ENCODE data around the gene LNX2. TPM values are rescaled to one million over a fixed set of nuclear protein-coding genes. Genes with fewer than 3 reads are reported as not detected.

Gene LNX2
- polyA plus RNA-seq, 1 donor (not counting 4 experiments of a cell fraction or from before 2014, with no cell fraction given) = 17.0 TPM

DNA sequence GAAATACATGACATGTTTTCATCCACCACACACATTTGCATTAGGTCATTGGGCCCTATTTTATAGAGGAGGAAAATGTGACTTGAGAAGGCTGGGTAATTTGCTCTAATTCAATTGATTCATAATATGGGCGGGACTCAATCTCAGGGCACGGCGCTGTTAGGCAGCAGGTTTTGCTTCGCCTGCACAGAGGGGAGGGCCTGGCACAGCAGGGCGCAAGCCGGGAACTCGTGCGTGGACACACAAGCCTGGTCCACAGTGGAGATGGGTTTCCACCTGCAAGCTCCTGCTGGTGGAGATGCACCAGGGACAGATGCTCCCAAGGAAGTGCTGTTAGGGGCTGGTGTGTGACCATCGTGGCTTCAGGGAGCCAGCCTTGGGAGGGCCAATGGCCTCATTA is 111.5 kb downstream of the LNX2 start:
- H3K4me2 ChIP-seq (ENCODE audit: control insufficient read depth, extremely low read depth, insufficient read depth, low read depth, low read length) = no peak overlapping the region
- dilution Hi-C loops (cut with MboI; ENCODE audit: extremely low pct_ligation_motif_present, low sequenced_read_pairs) = no loop called here

DNA sequence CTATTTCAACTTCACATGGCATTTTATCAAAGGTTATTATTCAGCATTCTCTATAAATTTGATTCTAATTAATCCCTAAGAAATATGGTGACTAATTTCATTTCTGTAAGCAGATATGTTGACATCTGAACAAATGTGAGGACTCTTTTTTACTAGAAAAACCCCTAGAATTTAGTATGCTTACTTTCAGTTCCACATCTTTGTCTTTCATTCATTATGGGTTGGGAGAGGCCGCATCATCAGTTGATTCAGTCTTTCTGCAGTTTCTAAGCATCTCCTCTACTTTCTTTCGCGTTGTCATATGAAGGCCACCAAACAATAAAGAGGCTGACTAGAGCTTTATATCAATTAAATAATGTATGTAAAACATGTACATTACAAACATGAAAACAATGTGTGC is 114.5 kb downstream of the LNX2 start:
- no peaks in the 10 kb centered on the region for H4K20me1 ChIP-seq (ENCODE audit: control insufficient read depth, extremely low read depth, insufficient read depth, low read length)
- no peaks in the 10 kb centered on the region for H3K79me2 ChIP-seq (ENCODE audit: control insufficient read depth, insufficient read depth, low read length)
- H2AFZ ChIP-seq (ENCODE audit: control insufficient read depth, low read length) = no peak overlapping the region
- H3K4me1 ChIP-seq (ENCODE audit: control insufficient read depth, extremely low read depth, insufficient read depth, low read length) = no peaks in the 10 kb centered on the region
- dilution Hi-C loops (cut with MboI; ENCODE audit: extremely low pct_ligation_motif_present, low sequenced_read_pairs) = no loop called here
- no peak for TF ChIP-seq CTCF (optimal IDR thresholded peaks at IDR 0.05 in 1 of 3, IDR thresholded peaks at IDR 0.05 in 1 of 3, conservative IDR thresholded peaks at IDR 0.05 in 1 of 3; ENCODE audit: extremely low read depth in 1 of 3, insufficient read depth in 2 of 3, low read length in 3 of 3)
- TF ChIP-seq EZH2 (IDR thresholded peaks at IDR 0.05; ENCODE audit: low read length) = no peak
- no peak overlapping the region for H3K27ac ChIP-seq (ENCODE audit: control insufficient read depth, insufficient read depth, low read length)
- no peaks in the 10 kb centered on the region for H3K36me3 ChIP-seq (ENCODE audit: control insufficient read depth in 2 of 2, extremely low read depth in 1 of 2, insufficient read depth in 2 of 2, low read length in 2 of 2)
- no peak overlapping the region for H3K4me2 ChIP-seq (ENCODE audit: control insufficient read depth, extremely low read depth, insufficient read depth, low read depth, low read length)
- peaks cover 6% of the 10 kb centered on the region for H3K27me3 ChIP-seq (ENCODE audit: control insufficient read depth, extremely low read depth, insufficient read depth, low read length)
- no peak for DNase-seq (ENCODE audit: low read depth, low spot score)
- H3K4me3 ChIP-seq (ENCODE audit: control insufficient read depth in 2 of 3, extremely low read depth in 1 of 3, insufficient read depth in 2 of 3, low read depth in 1 of 3, low read length in 3 of 3) = no peak overlapping the region
- H3K9me3 ChIP-seq (ENCODE audit: control insufficient read depth, low read depth, low read length) = no peaks in the 10 kb centered on the region
- H3K9ac ChIP-seq (ENCODE audit: control insufficient read depth, extremely low read depth, insufficient read depth, low read length) = no peak overlapping the region
- FAIRE-seq = no peak
- H3K9me1 ChIP-seq (ENCODE audit: control insufficient read depth, extremely low read depth, insufficient read depth, low read length) = no peaks in the 10 kb centered on the region

More for the DNA sequence above, 111.5 kb downstream of the LNX2 start:
- Histone ChIP-seq H3K9me1 (ENCODE audit: control insufficient read depth, extremely low read depth, insufficient read depth, low read length) (no peaks in the 10 kb centered on the region), H3K79me2 (ENCODE audit: control insufficient read depth, insufficient read depth, low read length) (no peaks in the 10 kb centered on the region), H3K36me3 (ENCODE audit: control insufficient read depth in 2 of 2, extremely low read depth in 1 of 2, insufficient read depth in 2 of 2, low read length in 2 of 2) (no peaks in the 10 kb centered on the region), H2AFZ (ENCODE audit: control insufficient read depth, low read length) (no peak overlapping the region), H4K20me1 (ENCODE audit: control insufficient read depth, extremely low read depth, insufficient read depth, low read length) (no peaks in the 10 kb centered on the region), H3K27me3 (ENCODE audit: control insufficient read depth, extremely low read depth, insufficient read depth, low read length) (peaks cover 6% of the 10 kb centered on the region), H3K9me3 (ENCODE audit: control insufficient read depth, low read depth, low read length) (no peaks in the 10 kb centered on the region), H3K4me3 (ENCODE audit: control insufficient read depth in 2 of 3, extremely low read depth in 1 of 3, insufficient read depth in 2 of 3, low read depth in 1 of 3, low read length in 3 of 3) (no peak overlapping the region), H3K27ac (ENCODE audit: control insufficient read depth, insufficient read depth, low read length) (no peak overlapping the region), H3K9ac (ENCODE audit: control insufficient read depth, extremely low read depth, insufficient read depth, low read length) (no peak overlapping the region), H3K4me1 (ENCODE audit: control insufficient read depth, extremely low read depth, insufficient read depth, low read length) (no peaks in the 10 kb centered on the region)
- TF ChIP-seq EZH2 (IDR thresholded peaks at IDR 0.05; ENCODE audit: low read length) (no peak), CTCF (optimal IDR thresholded peaks at IDR 0.05 in 1 of 3, IDR thresholded peaks at IDR 0.05 in 1 of 3, conservative IDR thresholded peaks at IDR 0.05 in 1 of 3; ENCODE audit: extremely low read depth in 1 of 3, insufficient read depth in 2 of 3, low read length in 3 of 3) (no peak)
- no peak for DNase-seq (ENCODE audit: low read depth, low spot score)
- FAIRE-seq = no peak
